GM21529 (cell line): ENCODE results near the gene BPIFA2.

Experiments
- ATAC-seq: cut with Tn5 transposase; IDR thresholded peaks from one replicate; pipeline ENCODE4 v1.9.1; 2021; ENCODE audit not compliant: unreplicated experiment

Gene BPIFA2

GRCh38 chr20:33192912-33193501 is 25.0 kb downstream of the BPIFA2 start:
- no peak for ATAC-seq

- ATAC-seq, result no peak
These were observed 31.1 kb downstream of the BPIFA2 start for GRCh38 chr20:33199026-33199425.

GRCh38 chr20:33202451-33202850 is 34.5 kb downstream of the BPIFA2 start:
- no peak for ATAC-seq

- ATAC-seq, result no peak
These were observed 35.5 kb downstream of the BPIFA2 start for GRCh38 chr20:33203444-33203843.

GRCh38 chr20:33209789-33210188 is 41.8 kb downstream of the BPIFA2 start:
- ATAC-seq, result no peak

- no peak for ATAC-seq
These were observed 42.4 kb downstream of the BPIFA2 start for GRCh38 chr20:33210371-33210770.

GRCh38 chr20:33211817-33212424 is 44.0 kb downstream of the BPIFA2 start:
- no peak for ATAC-seq

GRCh38 chr20:33217052-33217451 is 49.1 kb downstream of the BPIFA2 start, which contains the start of gene BPIFA3:
BPIFA3 (plus strand) TSS chr20:33217352; CDS start chr20:33217537, 185 bp downstream.
- no peak for ATAC-seq

- ATAC-seq, result no peak
These were observed 56.4 kb downstream of the BPIFA2 start for GRCh38 chr20:33224399-33224798.

GRCh38 chr20:33229843-33230242 is 61.9 kb downstream of the BPIFA2 start:
- ATAC-seq, result no peak
